ENCODE measurements around the gene MYCBPAP.

MYCBPAP gene

GRCh38 chr17:50549969-50550368 lies 41.7 kb downstream of the MYCBPAP start:
- no peaks in the 10 kb centered on the region for H3K36me3 ChIP-seq

GRCh38 chr17:50550661-50551432 lies 42.6 kb downstream of the MYCBPAP start:
- Histone ChIP-seq H3K9me3 (no peaks in the 10 kb centered on the region), H3K4me3 (ENCODE audit: low read depth, low read length) (no peak overlapping the region), H3K27me3 (no peaks in the 10 kb centered on the region), H3K4me1 (peaks cover 4% of the 10 kb centered on the region), H3K36me3 (no peaks in the 10 kb centered on the region)
- TF ChIP-seq CTCF (IDR thresholded peaks at IDR 0.05; ENCODE audit: low read depth, low read length): peak; percentile 93
- peak; percentile 87 for DNase-seq

More at GRCh38 chr17:50549969-50550368, 41.7 kb downstream of the MYCBPAP start:
- peaks cover 4% of the 10 kb centered on the region for H3K4me1 ChIP-seq
- H3K9me3 ChIP-seq: no peaks in the 10 kb centered on the region
- DNase-seq: no peak
- no peak overlapping the region for H3K4me3 ChIP-seq (ENCODE audit: low read depth, low read length)
- H3K27me3 ChIP-seq: no peaks in the 10 kb centered on the region
- TF ChIP-seq CTCF (IDR thresholded peaks at IDR 0.05; ENCODE audit: low read depth, low read length): no peak

- no peak for DNase-seq
- H3K36me3 ChIP-seq: no peaks in the 10 kb centered on the region
- H3K27me3 ChIP-seq: no peaks in the 10 kb centered on the region
- H3K4me3 ChIP-seq (ENCODE audit: low read depth, low read length): no peak overlapping the region
- H3K4me1 ChIP-seq: peaks cover 4% of the 10 kb centered on the region
- H3K9me3 ChIP-seq: no peaks in the 10 kb centered on the region
- no peak for TF ChIP-seq CTCF (IDR thresholded peaks at IDR 0.05; ENCODE audit: low read depth, low read length)
These were observed 43.2 kb downstream of the MYCBPAP start for GRCh38 chr17:50551433-50551815.

GRCh38 chr17:50551884-50552283 lies 43.6 kb downstream of the MYCBPAP start:
- H3K4me3 ChIP-seq (ENCODE audit: low read depth, low read length): no peak overlapping the region
- H3K27me3 ChIP-seq: no peaks in the 10 kb centered on the region
- H3K36me3 ChIP-seq: no peaks in the 10 kb centered on the region
- no peak for DNase-seq
- H3K9me3 ChIP-seq: no peaks in the 10 kb centered on the region
- H3K4me1 ChIP-seq: peaks cover 4% of the 10 kb centered on the region
- TF ChIP-seq CTCF (IDR thresholded peaks at IDR 0.05; ENCODE audit: low read depth, low read length): no peak

GRCh38 chr17:50554201-50554600 lies 46.0 kb downstream of the MYCBPAP start:
- TF ChIP-seq CTCF (IDR thresholded peaks at IDR 0.05; ENCODE audit: low read depth, low read length): no peak
- no peaks in the 10 kb centered on the region for H3K36me3 ChIP-seq
- DNase-seq: no peak

GRCh38 chr17:50556803-50557202 lies 48.6 kb downstream of the MYCBPAP start:
- DNase-seq: no peak
- Histone ChIP-seq H3K27me3 (peaks cover 17% of the 10 kb centered on the region), H3K4me1 (peaks cover 9% of the 10 kb centered on the region), H3K9me3 (no peaks in the 10 kb centered on the region; the same call in 1 of the 2 replicates), H3K36me3 (no peaks in the 10 kb centered on the region), H3K4me3 (ENCODE audit: low read depth, low read length) (no peak overlapping the region)
- no peak for TF ChIP-seq CTCF (IDR thresholded peaks at IDR 0.05; ENCODE audit: low read depth, low read length)

More at GRCh38 chr17:50554201-50554600, 46.0 kb downstream of the MYCBPAP start:
- no peaks in the 10 kb centered on the region for H3K27me3 ChIP-seq
- no peak overlapping the region for H3K4me3 ChIP-seq (ENCODE audit: low read depth, low read length)
- peaks cover 2% of the 10 kb centered on the region; the same call in 1 of the 2 replicates for H3K4me1 ChIP-seq
- no peaks in the 10 kb centered on the region; the same call in 1 of the 2 replicates for H3K9me3 ChIP-seq
